ENCODE measurements around the gene AP3S2. TPM values are rescaled to one million over a fixed set of nuclear protein-coding genes. Genes with fewer than 3 reads are reported as not detected.
"Not testable (repeated sequence)": the region's sequence is repeated elsewhere in the genome, so short reads cannot be mapped to it uniquely, and the experiment has no call there.

Gene AP3S2
- total RNA-seq, 4 donors from 2014 or later, result 20.8 to 36.0 (median 23.8) TPM

DNA sequence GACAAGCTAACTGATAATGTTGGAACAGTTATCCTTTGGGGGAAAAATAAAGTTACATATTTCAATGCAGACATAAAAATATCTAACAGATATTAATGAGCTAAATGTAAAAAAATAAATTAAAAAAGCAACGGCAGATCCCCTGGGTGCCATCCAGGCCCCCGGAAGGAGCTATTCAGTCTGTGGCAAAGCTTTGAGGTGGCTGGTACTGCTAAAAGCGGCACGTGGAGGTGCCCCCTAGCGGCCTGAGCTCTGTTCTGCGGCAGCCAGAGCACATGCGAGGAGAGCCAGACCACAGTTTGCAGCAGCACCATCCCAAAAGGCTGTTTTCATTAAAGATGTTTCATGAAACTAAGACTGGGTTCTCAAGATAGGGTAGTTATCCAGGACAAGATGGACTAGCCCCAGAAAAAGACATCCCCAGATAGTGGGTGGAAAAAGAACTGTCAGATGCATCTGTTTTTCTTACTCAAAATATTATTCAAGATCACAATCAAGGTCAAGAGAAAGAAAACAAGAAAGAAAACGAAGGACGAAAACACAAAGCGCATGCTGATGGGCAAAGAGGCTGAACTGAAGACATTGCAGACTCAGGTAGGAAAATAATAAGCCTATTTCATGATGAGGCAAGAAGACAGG lies 18.7 kb downstream of the AP3S2 start:
- no peak overlapping the region for H3K4me3 ChIP-seq (ENCODE audit: low read depth, poor library complexity, severe bottlenecking)
- WGBS, 2 donors, result 26% methylated on average over 10 of the region's 10 CpGs
- intact Hi-C loops (cut with DNase I; ENCODE audit: low total_unique reads), result loop anchor here (5.0 kb wide), 1 partner anchor 108 kb away; no protein-coding TSS in a partner anchor
- TF ChIP-seq POLR2A (IDR thresholded peaks at IDR 0.05) (no peak), CTCF (IDR thresholded peaks at IDR 0.05) (peak in 1 of 3 donors; percentile 85)
- DNase-seq (ENCODE audit: low spot score in 2 of 2), result peak; percentile 83 to 96

DNA sequence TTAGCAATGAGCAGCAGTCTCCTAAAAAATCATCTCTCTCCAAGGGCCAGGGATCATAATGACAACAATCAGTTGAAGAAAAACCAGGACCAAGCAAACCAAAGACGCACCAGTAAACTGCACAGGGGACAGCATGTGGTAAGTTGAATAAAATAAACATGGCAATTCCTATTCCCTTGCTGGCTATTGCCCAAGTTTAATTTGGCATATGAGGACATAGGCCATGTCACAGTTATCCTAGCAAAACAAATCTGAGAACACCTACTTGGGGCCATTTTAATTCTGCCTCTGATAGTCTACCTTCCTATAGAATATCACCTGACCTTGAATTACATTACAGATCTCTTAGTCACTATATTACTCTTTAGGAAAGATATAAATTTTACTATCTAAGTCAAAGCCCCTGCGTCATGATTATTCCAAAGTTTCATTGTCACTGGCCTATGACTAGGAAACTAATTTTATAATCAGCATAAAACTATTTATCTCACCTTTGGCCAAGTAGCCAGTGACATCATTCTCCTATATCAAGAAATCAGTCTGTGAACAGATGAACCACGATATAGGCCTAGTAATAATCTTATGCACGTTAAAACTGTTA lies 23.0 kb downstream of the AP3S2 start:
- intact Hi-C loops (cut with DNase I; ENCODE audit: low total_unique reads), result loop anchor here (5.0 kb wide), 1 partner anchor 103 kb away; no protein-coding TSS in a partner anchor
- DNase-seq (ENCODE audit: low spot score in 2 of 2), result no peak
- TF ChIP-seq CTCF (IDR thresholded peaks at IDR 0.05) (no peak), POLR2A (IDR thresholded peaks at IDR 0.05) (no peak)
- 94 to 96% methylated on average over 4 of the region's 4 CpGs for WGBS, 2 donors
- no peak overlapping the region for H3K4me3 ChIP-seq (ENCODE audit: low read depth, poor library complexity, severe bottlenecking)

GRCh38 chr15:89870006-89870405 lies 23.8 kb downstream of the AP3S2 start:
- no peak for DNase-seq (ENCODE audit: low spot score in 2 of 2)
- WGBS, 2 donors, result 93 to 94% methylated on average over 5 of the region's 5 CpGs
- no peak overlapping the region for H3K4me3 ChIP-seq (ENCODE audit: low read depth, poor library complexity, severe bottlenecking)
- TF ChIP-seq POLR2A (IDR thresholded peaks at IDR 0.05), result no peak
- TF ChIP-seq CTCF (IDR thresholded peaks at IDR 0.05), result no peak
- intact Hi-C loops (cut with DNase I; ENCODE audit: low total_unique reads), result loop anchor here (5.0 kb wide), 1 partner anchor 103 kb away; no protein-coding TSS in a partner anchor

DNA sequence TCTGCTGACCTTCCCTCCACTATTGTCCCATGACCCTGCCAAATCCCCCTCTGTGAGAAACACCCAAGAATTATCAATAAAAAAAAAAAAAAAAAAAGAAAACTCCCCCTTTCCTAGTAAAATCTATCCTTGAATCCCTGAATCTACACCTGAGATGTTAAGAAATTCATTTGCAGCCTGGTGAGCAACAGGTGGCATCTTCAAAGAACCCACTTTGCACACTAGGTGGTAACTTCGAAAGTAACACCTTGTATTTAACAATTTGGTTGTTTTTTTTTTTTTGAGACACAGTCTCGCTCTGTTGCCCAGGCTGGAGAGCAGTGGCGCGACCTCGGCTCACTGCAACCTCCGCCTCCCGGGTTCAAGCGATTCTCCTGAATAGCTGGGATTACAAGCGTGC lies 24.3 kb downstream of the AP3S2 start:
- intact Hi-C loops (cut with DNase I; ENCODE audit: low total_unique reads); H3K4me3 ChIP-seq (ENCODE audit: low read depth, poor library complexity, severe bottlenecking); DNase-seq (ENCODE audit: low spot score in 2 of 2): not testable (repeated sequence)
- 95 to 96% methylated on average over 9 of the region's 9 CpGs for WGBS, 2 donors

DNA sequence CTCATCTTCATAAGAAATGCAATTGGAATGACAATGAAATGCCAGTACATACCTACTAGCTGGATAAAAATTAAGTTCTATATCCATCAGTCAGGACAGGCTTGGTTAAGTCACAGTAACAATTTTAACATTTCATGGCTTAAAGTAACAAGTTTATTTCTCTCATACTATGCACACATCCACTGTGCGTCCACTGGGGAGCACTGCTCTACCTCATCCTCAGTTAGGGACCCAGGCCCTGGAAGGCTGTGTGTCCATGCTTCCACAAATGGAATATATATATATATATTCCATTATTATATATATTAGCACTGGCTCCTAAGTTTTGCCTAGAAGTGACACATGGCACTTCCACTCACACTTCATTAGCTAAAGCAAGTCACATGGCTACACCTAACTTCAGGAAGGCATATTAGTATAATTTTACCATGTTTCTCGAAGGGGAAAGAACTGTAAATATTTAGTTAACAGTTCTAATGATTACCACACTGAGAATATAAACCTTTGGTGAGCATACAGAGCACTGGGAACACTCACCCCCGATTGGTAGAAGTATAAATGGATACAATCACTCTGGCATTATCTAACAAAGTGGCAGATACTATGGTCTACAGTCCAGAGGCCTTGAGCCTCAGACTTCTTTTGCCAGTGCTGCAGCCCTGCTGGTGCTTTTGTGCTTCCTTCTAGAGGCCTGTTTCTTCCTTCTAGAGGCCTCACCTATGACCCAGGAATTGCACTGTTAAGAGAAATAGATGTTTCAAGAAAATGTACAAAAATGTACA lies 28.6 kb downstream of the AP3S2 start:
- no peak overlapping the region for H3K4me3 ChIP-seq (ENCODE audit: low read depth, poor library complexity, severe bottlenecking)
- no peak for TF ChIP-seq POLR2A (IDR thresholded peaks at IDR 0.05)
- no peak for TF ChIP-seq CTCF (IDR thresholded peaks at IDR 0.05)
- DNase-seq (ENCODE audit: low spot score in 2 of 2), result no peak
- intact Hi-C loops (cut with DNase I; ENCODE audit: low total_unique reads), result no loop called here
- 81 to 82% methylated on average over 3 of the region's 3 CpGs for WGBS, 2 donors

- no peak for TF ChIP-seq CTCF (IDR thresholded peaks at IDR 0.05)
- TF ChIP-seq POLR2A (IDR thresholded peaks at IDR 0.05), result no peak
- no peak for DNase-seq (ENCODE audit: low spot score in 2 of 2)
- intact Hi-C loops (cut with DNase I; ENCODE audit: low total_unique reads), result no loop called here
- H3K4me3 ChIP-seq (ENCODE audit: low read depth, poor library complexity, severe bottlenecking), result no peak overlapping the region
Measured at GRCh38 chr15:89863918-89864317, 29.9 kb downstream of the AP3S2 start.
